ENCODE measurements around the gene CENPS. TPM values are rescaled to one million over a fixed set of nuclear protein-coding genes. Genes with fewer than 3 reads are reported as not detected.
A peak's percentile ranks its signal among the peaks of the same experiment; 100 is the strongest.

CENPS gene
- total RNA-seq: 1 to 10 TPM; 4.1 to 5.0 (median 4.5) TPM
- 4.3 TPM for total RNA-seq (2013)

GRCh38 chr1:10430216-10431069 is at the start of gene CENPS:
Gene CENPS, plus strand, starts transcription at chr1:10430433. Its CDS starts 85 bp downstream, at chr1:10430518.
- peak within 1 kb of the TSS; percentile 85 for H3K27ac ChIP-seq (ENCODE audit: low read length)
- peak within 1 kb of the TSS; percentile 84 for H3K4me3 ChIP-seq (ENCODE audit: low read length)
- no peaks in the 10 kb centered on the region for H3K27me3 ChIP-seq (ENCODE audit: control insufficient read depth, insufficient read depth, low read length)
- H3K4me1 Mint-ChIP-seq: peaks cover 17% of the 10 kb centered on the region in 2 donors
- peaks cover 18% of the 10 kb centered on the region for H3K4me1 ChIP-seq (ENCODE audit: control insufficient read depth, insufficient read depth, low read length)
- H3K4me3 Mint-ChIP-seq: peak within 1 kb of the TSS; percentile 92
- DNase-seq (peak; percentile 90 to 95), ATAC-seq (peak; percentile 82 to 94 (median 86))
- peak; percentile 91 for TF ChIP-seq CTCF (IDR thresholded peaks at IDR 0.05)
- intact Hi-C loops (cut with micrococcal nuclease): loop anchor here (1.0 to 5.0 kb wide), 3 partner anchors 42 to 437 kb away; partner anchors contain the start of genes DFFA and PEX14
- under 1% methylated on average over 95 of the region's 95 CpGs for WGBS (ENCODE audit: insufficient coverage)
- no peaks in the 10 kb centered on the region for H3K36me3 ChIP-seq (ENCODE audit: control insufficient read depth, insufficient read depth, low read length)
- H3K27ac Mint-ChIP-seq: peak within 1 kb of the TSS; percentile 89 to 97
- no peaks in the 10 kb centered on the region for H3K9me3 ChIP-seq (ENCODE audit: control insufficient read depth, insufficient read depth, low read length)
- no peaks in the 10 kb centered on the region for H3K27me3 Mint-ChIP-seq (ENCODE audit: low read depth in 2 of 2)
- no peaks in the 10 kb centered on the region for H3K9me3 Mint-ChIP-seq
- H3K36me3 Mint-ChIP-seq: no peaks in the 10 kb centered on the region

- Histone ChIP-seq H3K4me3 (ENCODE audit: low read length) (no peak overlapping the region), H3K27me3 (ENCODE audit: control insufficient read depth, insufficient read depth, low read length) (no peaks in the 10 kb centered on the region), H3K27ac (ENCODE audit: low read length) (no peak overlapping the region), H3K4me1 (ENCODE audit: control insufficient read depth, insufficient read depth, low read length) (no peaks in the 10 kb centered on the region), H3K9me3 (ENCODE audit: control insufficient read depth, insufficient read depth, low read length) (no peaks in the 10 kb centered on the region), H3K36me3 (ENCODE audit: control insufficient read depth, insufficient read depth, low read length) (peaks cover 5% of the 10 kb centered on the region)
- no peak overlapping the region for H3K27ac Mint-ChIP-seq
- no peak for TF ChIP-seq CTCF (IDR thresholded peaks at IDR 0.05)
- DNase-seq (no peak), ATAC-seq (no peak)
- H3K9me3 Mint-ChIP-seq: no peaks in the 10 kb centered on the region
- intact Hi-C loops (cut with micrococcal nuclease): no loop called here
- H3K4me3 Mint-ChIP-seq: no peak overlapping the region
- 84% methylated on average over 5 of the region's 5 CpGs for WGBS (ENCODE audit: insufficient coverage)
- H3K36me3 Mint-ChIP-seq: no peaks in the 10 kb centered on the region
- H3K27me3 Mint-ChIP-seq (ENCODE audit: low read depth in 2 of 2): no peaks in the 10 kb centered on the region
- H3K4me1 Mint-ChIP-seq: no peaks in the 10 kb centered on the region
Observed at GRCh38 chr1:10380594-10381275, 49.5 kb upstream of the CENPS start.

GRCh38 chr1:10383630-10384029 is 46.6 kb upstream of the CENPS start:
- H3K36me3 ChIP-seq (ENCODE audit: control insufficient read depth, insufficient read depth, low read length): no peaks in the 10 kb centered on the region
- WGBS (ENCODE audit: insufficient coverage): 90% methylated on average over 4 of the region's 4 CpGs
- TF ChIP-seq CTCF (IDR thresholded peaks at IDR 0.05): no peak
- Mint-ChIP-seq H3K4me1 (no peaks in the 10 kb centered on the region), H3K4me3 (no peak overlapping the region), H3K36me3 (no peaks in the 10 kb centered on the region), H3K27ac (no peak overlapping the region), H3K9me3 (no peaks in the 10 kb centered on the region), H3K27me3 (ENCODE audit: low read depth in 2 of 2) (no peaks in the 10 kb centered on the region)
- no peak overlapping the region for H3K27ac ChIP-seq (ENCODE audit: low read length)
- intact Hi-C loops (cut with micrococcal nuclease): no loop called here
- DNase-seq: no peak
- no peaks in the 10 kb centered on the region for H3K4me1 ChIP-seq (ENCODE audit: control insufficient read depth, insufficient read depth, low read length)
- H3K27me3 ChIP-seq (ENCODE audit: control insufficient read depth, insufficient read depth, low read length): no peaks in the 10 kb centered on the region
- no peak overlapping the region for H3K4me3 ChIP-seq (ENCODE audit: low read length)
- no peaks in the 10 kb centered on the region for H3K9me3 ChIP-seq (ENCODE audit: control insufficient read depth, insufficient read depth, low read length)
- ATAC-seq: no peak

Data from natural killer cell (primary cell).